HG03103 (cell line): Measurements from ENCODE around the gene SHISA4.
"Not testable (repeated sequence)": the region's sequence is repeated elsewhere in the genome, so short reads cannot be mapped to it uniquely, and the experiment has no call there.

ENCODE experiments used
- ATAC-seq: cut with Tn5 transposase; IDR thresholded peaks from one replicate; pipeline ENCODE4 v1.9.1; 2021; ENCODE audit warnings: low read depth; ENCODE audit not compliant: unreplicated experiment

Gene SHISA4

GRCh38 chr1:201918343-201918742 lies 29.6 kb downstream of the SHISA4 start:
- no peak for ATAC-seq

GRCh38 chr1:201921952-201922558 lies 33.4 kb downstream of the SHISA4 start:
- ATAC-seq, result no peak

GRCh38 chr1:201925301-201925567 lies 36.5 kb downstream of the SHISA4 start:
- ATAC-seq, result no peak

- ATAC-seq, result no peak
Observed at GRCh38 chr1:201925981-201926645, 37.4 kb downstream of the SHISA4 start.

GRCh38 chr1:201928266-201928665 lies 39.6 kb downstream of the SHISA4 start:
- ATAC-seq, result no peak

GRCh38 chr1:201930137-201930536 lies 41.4 kb downstream of the SHISA4 start:
- ATAC-seq, result no peak

- no peak for ATAC-seq
Observed at GRCh38 chr1:201930803-201931202, 42.1 kb downstream of the SHISA4 start.

GRCh38 chr1:201933840-201934430 lies 45.2 kb downstream of the SHISA4 start:
- ATAC-seq, result no peak

- no peak for ATAC-seq
Observed at GRCh38 chr1:201937624-201938213, 49.0 kb downstream of the SHISA4 start.

GRCh38 chr1:201938440-201939035 lies 49.8 kb downstream of the SHISA4 start:
- ATAC-seq, result no peak

GRCh38 chr1:201939148-201939547 lies 50.5 kb downstream of the SHISA4 start:
- ATAC-seq, result no peak

- no peak for ATAC-seq
Observed at GRCh38 chr1:201939574-201939973, 50.9 kb downstream of the SHISA4 start.

GRCh38 chr1:201940316-201940715 lies 51.6 kb downstream of the SHISA4 start:
- ATAC-seq, result not testable (repeated sequence)

GRCh38 chr1:201941420-201942128 lies 52.9 kb downstream of the SHISA4 start:
- no peak for ATAC-seq

GRCh38 chr1:201942129-201942495 lies 53.4 kb downstream of the SHISA4 start:
- ATAC-seq, result no peak
